Activated T-cell treated with anti-CD3 and anti-CD28 coated beads, Interleukin-2, amount 50 U/mL, for 1 hour (primary cell): ENCODE results near the gene DOLK.

Source experiments
- DNase-seq: peaks from one replicate; pipeline ENCODE4 v3.0.0-alpha.2; 2020

The DOLK gene

GRCh38 chr9:128903871-128904620 lies 43.4 kb downstream of the DOLK start:
- no peak for DNase-seq

GRCh38 chr9:128903079-128903461 lies 44.3 kb downstream of the DOLK start:
- DNase-seq, result no peak

DNA sequence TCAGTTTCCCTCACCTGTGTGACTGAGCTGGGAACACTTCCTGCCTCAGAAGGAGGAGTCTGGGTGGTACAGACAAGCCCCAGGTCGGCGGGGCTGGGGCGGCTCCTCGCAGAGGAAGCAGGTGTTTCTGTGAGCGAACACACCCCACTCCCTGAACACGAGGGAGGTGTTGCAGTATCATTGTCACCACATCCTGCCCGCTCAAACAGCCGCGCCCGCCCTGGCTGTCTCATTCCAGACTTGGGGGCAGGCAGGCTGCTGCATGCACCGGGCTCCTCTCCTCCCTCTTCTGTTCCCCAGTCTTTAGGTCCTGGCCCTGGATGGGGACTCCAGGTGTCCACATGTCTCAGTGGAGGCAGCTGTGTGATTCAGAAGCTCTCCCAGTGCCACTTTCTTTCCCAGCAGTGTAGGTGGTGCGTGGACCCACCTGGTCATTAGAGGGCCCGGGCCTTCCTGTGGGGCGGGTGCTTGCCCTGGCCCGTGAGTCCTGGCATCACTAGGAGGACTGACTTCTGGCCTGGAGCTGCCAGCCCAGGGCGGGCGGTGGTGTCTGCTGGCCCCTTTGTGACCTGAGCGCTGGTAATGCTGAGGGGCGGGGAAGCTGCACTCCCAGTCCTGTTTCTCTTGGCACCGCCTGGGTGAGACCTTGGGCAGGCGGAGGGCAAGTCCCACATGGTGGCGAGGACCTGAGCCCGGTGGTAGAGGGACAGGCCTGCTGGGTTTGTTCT lies 44.9 kb downstream of the DOLK start:
- peak; percentile 85 for DNase-seq

DNA sequence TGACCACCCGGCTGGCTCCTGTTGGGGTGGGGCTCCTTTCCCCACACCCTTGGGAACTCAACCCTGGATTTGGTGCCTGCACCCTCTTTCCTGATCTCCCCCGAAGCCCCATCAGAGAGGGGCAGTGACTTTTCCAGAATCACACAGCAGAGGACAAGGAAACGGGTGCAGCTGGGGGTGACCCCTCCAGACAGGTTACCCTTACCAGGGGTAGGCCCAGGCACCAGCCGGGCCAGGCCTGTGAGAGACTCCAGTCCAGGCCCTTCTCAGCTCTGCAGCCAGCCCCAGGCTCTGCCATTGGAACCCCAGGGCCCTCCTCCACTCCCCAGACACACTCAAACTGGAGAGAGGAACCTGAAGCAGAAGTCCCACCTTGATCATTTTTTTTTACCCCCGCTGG lies 45.6 kb downstream of the DOLK start:
- no peak for DNase-seq

GRCh38 chr9:128901379-128901778 lies 46.0 kb downstream of the DOLK start:
- DNase-seq, result no peak

GRCh38 chr9:128899566-128900322 lies 47.7 kb downstream of the DOLK start:
- DNase-seq, result no peak

GRCh38 chr9:128898845-128899565 lies 48.4 kb downstream of the DOLK start:
- DNase-seq, result no peak

- no peak for DNase-seq
These were observed 49.0 kb downstream of the DOLK start for GRCh38 chr9:128898382-128898781.

GRCh38 chr9:128895556-128895955 lies 51.8 kb downstream of the DOLK start:
- DNase-seq, result no peak
